HEK293 (cell line): ENCODE data around the gene PPP1R14C.

Experiments used
- CTCF ChIA-PET: fragments of 350-600 bp; formaldehyde crosslinking; extraction: SDS; loops from one replicate; lab custom pipeline; 2021; ENCODE audit warnings: antibody characterized with exemption; lab: Yijun Ruan, JAX
- POLR2A ChIA-PET: fragments of 300-600 bp; formaldehyde crosslinking; extraction: SDS; loops from one replicate; lab custom pipeline; 2020; ENCODE audit warnings: antibody characterized with exemption, inconsistent platforms; lab: Yijun Ruan, JAX
- H3K27ac ChIP-seq: fragments of 200-500 bp; sonication (Bioruptor generic); 2 replicates; pipeline ENCODE4 v1.5.1; 2014; ENCODE audit warnings: low read depth, low read length, control low read depth, inconsistent platforms; ENCODE audit errors: extremely low read depth
- H3K36me3 ChIP-seq, 2 experiments: fragments of 200-500 bp in 1 of 2; sonication (Bioruptor generic) in 1 of 2; 1 replicate in 1 of 2; 2 replicates in 1 of 2; pipeline ENCODE4 v1.5.1; 2014 to 2017; ENCODE audit warnings: inconsistent platforms in 2 of 2, low read length in 2 of 2; ENCODE audit not compliant: control insufficient read depth in 2 of 2, insufficient read depth in 1 of 2
- H3K4me1 ChIP-seq: fragments of 200-500 bp; sonication (Bioruptor generic); 2 replicates; pipeline ENCODE4 v1.5.1; 2014; ENCODE audit warnings: mild to moderate bottlenecking, low read length, inconsistent platforms; ENCODE audit not compliant: control insufficient read depth, insufficient read depth
- H3K4me3 ChIP-seq: 2 replicates; pipeline ENCODE4 v1.5.1; 2011; ENCODE audit warnings: low read depth, mild to moderate bottlenecking, control low read depth, low read length, moderate library complexity
- H3K9me3 ChIP-seq: fragments of 200-500 bp; sonication (Bioruptor generic); 2 replicates; pipeline ENCODE4 v1.5.1; 2014; ENCODE audit warnings: low read depth, low read length, inconsistent platforms; ENCODE audit not compliant: control insufficient read depth, insufficient read depth
- GLIS2 ChIP-seq: fragments of 450-650 bp; formaldehyde crosslinking; IDR thresholded peaks from 2 replicates; pipeline ENCODE4 v1.5.1; 2016; ENCODE audit warnings: missing biosample characterization, missing genetic modification characterization
- SALL2 ChIP-seq: fragments of 450-650 bp; formaldehyde crosslinking; IDR thresholded peaks from 2 replicates; pipeline ENCODE4 v1.5.0; 2017; ENCODE audit warnings: missing biosample characterization, mild to moderate bottlenecking, missing genetic modification characterization, borderline replicate concordance
- SCRT1 ChIP-seq: fragments of 450-650 bp; formaldehyde crosslinking; IDR thresholded peaks from 2 replicates; pipeline ENCODE4 v1.5.1; 2016; ENCODE audit warnings: missing biosample characterization, missing genetic modification characterization, borderline replicate concordance
- SP3 ChIP-seq: fragments of 450-650 bp; formaldehyde crosslinking; IDR thresholded peaks from 2 replicates; pipeline ENCODE4 v1.5.1; 2016; ENCODE audit warnings: missing biosample characterization, missing genetic modification characterization
- YY1 ChIP-seq: fragments of 450-650 bp; formaldehyde crosslinking; IDR thresholded peaks from 2 replicates; pipeline ENCODE4 v1.5.1; 2018; ENCODE audit warnings: missing biosample characterization, missing genetic modification characterization
- YY2 ChIP-seq: fragments of 450-650 bp; formaldehyde crosslinking; IDR thresholded peaks from 2 replicates; pipeline ENCODE4 v1.5.1; 2016; ENCODE audit warnings: missing biosample characterization, missing genetic modification characterization
- ZNF114 ChIP-seq: fragments of 450-650 bp; formaldehyde crosslinking; IDR thresholded peaks from 2 replicates; pipeline ENCODE4 v1.5.0; 2017; ENCODE audit warnings: missing biosample characterization, missing genetic modification characterization
- ZNF223 ChIP-seq: fragments of 450-650 bp; formaldehyde crosslinking; IDR thresholded peaks from 2 replicates; pipeline ENCODE4 v1.5.1; 2016; ENCODE audit warnings: missing biosample characterization, missing genetic modification characterization
- ZNF23 ChIP-seq: fragments of 450-650 bp; formaldehyde crosslinking; IDR thresholded peaks from 2 replicates; pipeline ENCODE4 v1.5.1; 2016; ENCODE audit warnings: missing biosample characterization, missing genetic modification characterization, borderline replicate concordance
- ZNF274 ChIP-seq, 2 experiments: fragments of 200-500 bp in 1 of 2; fragments of 450-650 bp in 1 of 2; sonication (Bioruptor generic) in 1 of 2; formaldehyde crosslinking in 1 of 2; IDR thresholded peaks; 2 replicates each; pipeline versions ENCODE4 v1.5.1 to v1.6.1; 2014 to 2016; ENCODE audit warnings: borderline replicate concordance in 1 of 2, inconsistent platforms in 1 of 2, low read length in 1 of 2, missing biosample characterization in 1 of 2, missing genetic modification characterization in 1 of 2
- ZNF501 ChIP-seq: fragments of 450-650 bp; formaldehyde crosslinking; IDR thresholded peaks from 2 replicates; pipeline ENCODE4 v1.5.1; 2016; ENCODE audit warnings: missing biosample characterization, missing genetic modification characterization
- ZNF561 ChIP-seq: fragments of 450-650 bp; IDR thresholded peaks from 2 replicates; pipeline ENCODE4 v1.5.1; 2018; ENCODE audit warnings: missing biosample characterization, missing genetic modification characterization, borderline replicate concordance
- ZNF600 ChIP-seq: fragments of 450-650 bp; formaldehyde crosslinking; IDR thresholded peaks from 2 replicates; pipeline ENCODE4 v1.5.1; 2016; ENCODE audit warnings: missing biosample characterization, missing genetic modification characterization
- ZNF624 ChIP-seq: fragments of 450-650 bp; formaldehyde crosslinking; IDR thresholded peaks from 2 replicates; pipeline ENCODE4 v1.5.1; 2017; ENCODE audit warnings: missing biosample characterization, missing genetic modification characterization
- ZNF670 ChIP-seq: fragments of 450-650 bp; formaldehyde crosslinking; IDR thresholded peaks from 2 replicates; pipeline ENCODE4 v1.5.1; 2016; ENCODE audit warnings: missing biosample characterization, missing genetic modification characterization, low read depth
- ZNF768 ChIP-seq: fragments of 450-650 bp; formaldehyde crosslinking; IDR thresholded peaks from 2 replicates; pipeline ENCODE4 v1.5.1; 2018; ENCODE audit warnings: missing biosample characterization, mild to moderate bottlenecking, missing genetic modification characterization
- ZNF792 ChIP-seq: fragments of 450-650 bp; formaldehyde crosslinking; IDR thresholded peaks from 2 replicates; pipeline ENCODE4 v1.5.1; 2016; ENCODE audit warnings: missing biosample characterization, missing genetic modification characterization
- ZNF830 ChIP-seq: fragments of 450-650 bp; IDR thresholded peaks from 2 replicates; pipeline ENCODE4 v1.5.0; 2018; ENCODE audit warnings: missing biosample characterization, missing genetic modification characterization, low read depth, mild to moderate bottlenecking, moderate library complexity
- ZSCAN16 ChIP-seq: fragments of 450-650 bp; formaldehyde crosslinking; IDR thresholded peaks from 2 replicates; pipeline ENCODE4 v1.5.1; 2016; ENCODE audit warnings: missing biosample characterization, missing genetic modification characterization
- TF ChIP-seq, protein P1 (sequence below): sonication (generic); formaldehyde crosslinking; IDR thresholded peaks from 2 replicates; pipeline ENCODE4 v1.8.1; 2022; ENCODE audit warnings: mild to moderate bottlenecking, moderate library complexity, missing genetic modification reagents
- TF ChIP-seq, protein P2 (sequence below): fragments of 450-650 bp; formaldehyde crosslinking; IDR thresholded peaks from 2 replicates; pipeline ENCODE4 v1.5.1; 2016; ENCODE audit warnings: missing biosample characterization, missing genetic modification characterization
- TF ChIP-seq, protein P3 (sequence below): fragments of 450-650 bp; formaldehyde crosslinking; IDR thresholded peaks from 2 replicates; pipeline ENCODE4 v1.5.1; 2016; ENCODE audit warnings: missing biosample characterization, missing genetic modification characterization
- TF ChIP-seq, protein P4 (sequence below): fragments of 450-650 bp; formaldehyde crosslinking; IDR thresholded peaks from 2 replicates; pipeline ENCODE4 v1.5.1; 2017; ENCODE audit warnings: missing biosample characterization, missing genetic modification characterization
- TF ChIP-seq, protein P5 (sequence below): IDR thresholded peaks from 2 replicates; pipeline ENCODE4 v1.6.1; 2011; ENCODE audit warnings: mild to moderate bottlenecking, low read depth, low read length, borderline replicate concordance

The PPP1R14C gene

DNA sequence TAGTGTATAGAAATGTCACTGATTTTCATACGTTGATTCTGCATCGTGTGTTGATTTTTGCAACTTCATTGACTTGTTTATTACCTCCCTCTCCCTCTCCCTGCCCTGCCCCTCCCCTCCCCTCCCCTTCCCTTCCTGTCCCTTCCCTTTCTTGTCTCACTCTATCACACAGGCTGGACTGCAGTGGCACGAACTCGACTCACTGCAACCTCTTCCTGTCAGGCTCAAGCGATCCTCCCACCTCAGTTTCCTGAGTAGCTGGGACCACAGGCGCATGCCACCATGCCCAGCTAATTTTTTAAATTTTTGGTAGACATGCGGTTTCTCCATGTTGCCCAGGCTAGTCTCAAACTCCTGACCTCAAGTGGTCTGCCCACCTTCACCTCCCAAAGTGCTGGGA is 19.2 kb upstream of the PPP1R14C start:
- ChIA-PET CTCF (no interaction called here), POLR2A (no interaction called here)
- no peaks in the 10 kb centered on the region for H3K9me3 ChIP-seq
- no peaks in the 10 kb centered on the region for H3K4me1 ChIP-seq
- no peak overlapping the region for H3K27ac ChIP-seq
- no peak overlapping the region for H3K4me3 ChIP-seq
- no peak for TF ChIP-seq ZNF792 (tag by site-specific recombination)
- TF ChIP-seq ZNF624: no peak
- no peak for TF ChIP-seq ZNF114
- TF ChIP-seq YY1: no peak
- TF ChIP-seq, protein P1, sequence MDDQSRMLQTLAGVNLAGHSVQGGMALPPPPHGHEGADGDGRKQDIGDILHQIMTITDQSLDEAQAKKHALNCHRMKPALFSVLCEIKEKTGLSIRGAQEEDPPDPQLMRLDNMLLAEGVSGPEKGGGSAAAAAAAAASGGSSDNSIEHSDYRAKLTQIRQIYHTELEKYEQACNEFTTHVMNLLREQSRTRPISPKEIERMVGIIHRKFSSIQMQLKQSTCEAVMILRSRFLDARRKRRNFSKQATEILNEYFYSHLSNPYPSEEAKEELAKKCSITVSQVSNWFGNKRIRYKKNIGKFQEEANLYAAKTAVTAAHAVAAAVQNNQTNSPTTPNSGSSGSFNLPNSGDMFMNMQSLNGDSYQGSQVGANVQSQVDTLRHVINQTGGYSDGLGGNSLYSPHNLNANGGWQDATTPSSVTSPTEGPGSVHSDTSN: no peak
- no peak for TF ChIP-seq YY2 (tag by site-specific recombination)
- no peak for TF ChIP-seq ZNF830 (tag by site-specific recombination)
- H3K36me3 ChIP-seq: no peaks in the 10 kb centered on the region

DNA sequence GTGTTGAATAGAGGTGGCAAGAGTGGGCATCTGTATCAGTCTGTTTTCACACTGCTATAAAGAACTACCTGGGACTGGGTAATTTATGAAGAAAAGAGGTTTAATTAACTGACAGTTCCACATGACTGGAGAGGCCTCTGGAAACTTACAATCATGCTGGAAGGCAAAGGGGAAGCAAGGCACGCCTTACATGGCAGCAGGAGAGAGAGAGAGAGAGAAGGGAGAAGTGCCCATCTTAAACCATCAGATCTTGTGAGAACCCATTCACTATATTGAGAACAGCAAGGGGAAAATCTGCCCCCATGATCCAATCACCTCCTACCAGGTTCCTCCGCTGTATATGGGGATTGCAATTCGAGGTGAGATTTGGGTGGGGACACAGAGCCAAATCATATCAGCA is 18.6 kb upstream of the PPP1R14C start:
- POLR2A ChIA-PET: no interaction called here
- Histone ChIP-seq H3K36me3 (no peaks in the 10 kb centered on the region), H3K4me1 (no peaks in the 10 kb centered on the region), H3K9me3 (no peaks in the 10 kb centered on the region), H3K27ac (no peak overlapping the region), H3K4me3 (no peak overlapping the region)
- CTCF ChIA-PET: interaction anchor here (0.6 to 1.3 kb wide), 2 partner anchors 44 to 1079 kb away, joined by 4 read pairs; no protein-coding TSS in a partner anchor
- TF ChIP-seq ZNF223 (tag by site-specific recombination): no peak
- TF ChIP-seq GLIS2 (tag by site-specific recombination): no peak
- TF ChIP-seq SP3 (tag by site-specific recombination): no peak
- TF ChIP-seq, protein P2, sequence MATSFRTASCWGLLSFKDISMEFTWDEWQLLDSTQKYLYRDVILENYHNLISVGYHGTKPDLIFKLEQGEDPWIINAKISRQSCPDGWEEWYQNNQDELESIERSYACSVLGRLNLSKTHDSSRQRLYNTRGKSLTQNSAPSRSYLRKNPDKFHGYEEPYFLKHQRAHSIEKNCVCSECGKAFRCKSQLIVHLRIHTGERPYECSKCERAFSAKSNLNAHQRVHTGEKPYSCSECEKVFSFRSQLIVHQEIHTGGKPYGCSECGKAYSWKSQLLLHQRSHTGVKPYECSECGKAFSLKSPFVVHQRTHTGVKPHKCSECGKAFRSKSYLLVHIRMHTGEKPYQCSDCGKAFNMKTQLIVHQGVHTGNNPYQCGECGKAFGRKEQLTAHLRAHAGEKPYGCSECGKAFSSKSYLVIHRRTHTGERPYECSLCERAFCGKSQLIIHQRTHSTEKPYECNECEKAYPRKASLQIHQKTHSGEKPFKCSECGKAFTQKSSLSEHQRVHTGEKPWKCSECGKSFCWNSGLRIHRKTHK: no peak
- no peak for TF ChIP-seq ZNF23 (tag by site-specific recombination)
- TF ChIP-seq ZNF768 (tag by site-specific recombination): no peak
- TF ChIP-seq ZNF600: no peak
- TF ChIP-seq ZNF561: no peak
- TF ChIP-seq ZNF274 (IDR thresholded peaks at IDR 0.05; ENCODE audit: low read length): no peak
- no peak for TF ChIP-seq ZNF274 (tag by site-specific recombination; IDR thresholded peaks at IDR 0.05; ENCODE audit: borderline replicate concordance)
- TF ChIP-seq, protein P3, sequence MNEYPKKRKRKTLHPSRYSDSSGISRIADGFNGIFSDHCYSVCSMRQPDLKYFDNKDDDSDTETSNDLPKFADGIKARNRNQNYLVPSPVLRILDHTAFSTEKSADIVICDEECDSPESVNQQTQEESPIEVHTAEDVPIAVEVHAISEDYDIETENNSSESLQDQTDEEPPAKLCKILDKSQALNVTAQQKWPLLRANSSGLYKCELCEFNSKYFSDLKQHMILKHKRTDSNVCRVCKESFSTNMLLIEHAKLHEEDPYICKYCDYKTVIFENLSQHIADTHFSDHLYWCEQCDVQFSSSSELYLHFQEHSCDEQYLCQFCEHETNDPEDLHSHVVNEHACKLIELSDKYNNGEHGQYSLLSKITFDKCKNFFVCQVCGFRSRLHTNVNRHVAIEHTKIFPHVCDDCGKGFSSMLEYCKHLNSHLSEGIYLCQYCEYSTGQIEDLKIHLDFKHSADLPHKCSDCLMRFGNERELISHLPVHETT (tag by site-specific recombination): no peak
- TF ChIP-seq, protein P4, sequence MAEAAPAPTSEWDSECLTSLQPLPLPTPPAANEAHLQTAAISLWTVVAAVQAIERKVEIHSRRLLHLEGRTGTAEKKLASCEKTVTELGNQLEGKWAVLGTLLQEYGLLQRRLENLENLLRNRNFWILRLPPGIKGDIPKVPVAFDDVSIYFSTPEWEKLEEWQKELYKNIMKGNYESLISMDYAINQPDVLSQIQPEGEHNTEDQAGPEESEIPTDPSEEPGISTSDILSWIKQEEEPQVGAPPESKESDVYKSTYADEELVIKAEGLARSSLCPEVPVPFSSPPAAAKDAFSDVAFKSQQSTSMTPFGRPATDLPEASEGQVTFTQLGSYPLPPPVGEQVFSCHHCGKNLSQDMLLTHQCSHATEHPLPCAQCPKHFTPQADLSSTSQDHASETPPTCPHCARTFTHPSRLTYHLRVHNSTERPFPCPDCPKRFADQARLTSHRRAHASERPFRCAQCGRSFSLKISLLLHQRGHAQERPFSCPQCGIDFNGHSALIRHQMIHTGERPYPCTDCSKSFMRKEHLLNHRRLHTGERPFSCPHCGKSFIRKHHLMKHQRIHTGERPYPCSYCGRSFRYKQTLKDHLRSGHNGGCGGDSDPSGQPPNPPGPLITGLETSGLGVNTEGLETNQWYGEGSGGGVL (tag by site-specific recombination): no peak
- TF ChIP-seq, protein P5, sequence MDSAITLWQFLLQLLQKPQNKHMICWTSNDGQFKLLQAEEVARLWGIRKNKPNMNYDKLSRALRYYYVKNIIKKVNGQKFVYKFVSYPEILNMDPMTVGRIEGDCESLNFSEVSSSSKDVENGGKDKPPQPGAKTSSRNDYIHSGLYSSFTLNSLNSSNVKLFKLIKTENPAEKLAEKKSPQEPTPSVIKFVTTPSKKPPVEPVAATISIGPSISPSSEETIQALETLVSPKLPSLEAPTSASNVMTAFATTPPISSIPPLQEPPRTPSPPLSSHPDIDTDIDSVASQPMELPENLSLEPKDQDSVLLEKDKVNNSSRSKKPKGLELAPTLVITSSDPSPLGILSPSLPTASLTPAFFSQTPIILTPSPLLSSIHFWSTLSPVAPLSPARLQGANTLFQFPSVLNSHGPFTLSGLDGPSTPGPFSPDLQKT: no peak
- TF ChIP-seq SALL2 (tag by site-specific recombination): no peak
- no peak for TF ChIP-seq ZNF501 (tag by site-specific recombination)
- no peak for TF ChIP-seq ZSCAN16 (tag by site-specific recombination)
- no peak for TF ChIP-seq SCRT1 (tag by site-specific recombination)
- no peak for TF ChIP-seq ZNF670
